HK-2 (cell line): ENCODE data around the gene BNC2.

Experiments used
- DNase-seq: peaks from one replicate; pipeline ENCODE4 v3.0.0-alpha.2; 2018; ENCODE audit not compliant: unreplicated experiment

The BNC2 gene

DNA sequence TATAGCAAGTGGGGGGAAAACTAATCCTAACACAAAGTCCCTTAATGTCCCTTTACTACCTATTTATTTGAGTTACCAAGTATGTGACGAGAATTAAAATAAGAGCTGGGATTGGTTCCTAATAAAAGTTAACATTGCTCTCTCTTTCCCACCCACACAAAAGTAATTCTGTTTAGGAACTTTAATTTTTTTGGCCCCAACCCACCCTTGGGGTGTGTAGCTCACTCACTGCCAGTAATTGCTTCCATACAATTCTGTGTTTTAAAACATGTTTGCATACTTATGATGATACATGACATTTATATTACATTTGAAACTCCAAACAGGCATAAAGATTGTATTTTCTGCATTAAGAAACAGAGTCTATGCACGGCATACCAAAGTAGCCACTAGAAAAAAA is 106.5 kb downstream of the BNC2 start:
- DNase-seq, result no peak

DNA sequence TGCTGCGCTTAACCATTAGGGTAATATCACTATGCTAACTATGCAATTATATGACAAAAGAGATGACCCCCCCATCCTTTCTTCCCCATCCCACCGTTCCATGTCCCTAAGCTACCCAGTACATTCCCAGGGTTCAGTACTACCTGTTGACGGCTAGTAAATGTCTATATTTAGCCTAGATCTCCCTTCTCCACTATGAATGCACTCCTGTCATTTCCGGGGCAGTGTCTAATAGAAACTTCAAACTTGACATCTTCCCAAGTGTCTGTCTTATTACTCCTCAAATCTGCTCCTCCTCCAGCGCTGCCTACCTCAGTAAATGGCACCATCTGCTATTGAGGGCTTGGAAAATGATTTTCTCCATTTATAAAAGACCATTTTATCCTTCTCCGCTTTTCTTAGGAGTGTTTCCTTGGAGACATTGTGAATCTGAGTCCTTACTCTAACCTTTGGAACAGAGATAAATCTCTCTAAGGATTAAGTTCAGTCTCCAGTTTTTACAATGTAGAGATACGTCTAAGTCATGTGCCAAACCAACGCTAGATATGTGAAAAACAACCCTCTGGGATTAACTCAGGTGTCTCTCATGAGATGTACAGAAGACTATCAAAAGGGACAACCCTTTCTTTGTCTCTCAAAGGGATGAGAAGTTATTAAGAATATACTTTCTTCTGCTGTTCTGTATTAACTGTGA is 114.9 kb downstream of the BNC2 start:
- no peak for DNase-seq

DNA sequence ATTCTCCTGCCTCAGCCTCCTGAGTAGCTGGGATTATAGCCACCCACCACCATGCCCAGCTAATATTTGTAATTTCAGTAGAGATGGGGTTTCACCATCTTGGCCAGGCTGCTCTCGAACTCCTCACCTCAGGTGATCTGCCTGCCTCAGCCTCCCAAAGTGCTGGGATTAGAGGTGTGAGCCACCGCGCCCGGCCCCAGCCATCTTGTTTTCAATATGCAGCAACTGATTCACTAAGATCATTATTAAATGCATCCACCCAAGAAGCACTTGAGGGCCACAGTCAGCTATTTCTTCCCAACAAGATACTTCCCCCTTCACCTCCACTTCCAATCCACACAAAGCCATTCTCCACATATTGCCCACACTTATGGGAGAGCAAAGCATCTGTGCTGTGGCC is 115.8 kb downstream of the BNC2 start:
- no peak for DNase-seq

DNA sequence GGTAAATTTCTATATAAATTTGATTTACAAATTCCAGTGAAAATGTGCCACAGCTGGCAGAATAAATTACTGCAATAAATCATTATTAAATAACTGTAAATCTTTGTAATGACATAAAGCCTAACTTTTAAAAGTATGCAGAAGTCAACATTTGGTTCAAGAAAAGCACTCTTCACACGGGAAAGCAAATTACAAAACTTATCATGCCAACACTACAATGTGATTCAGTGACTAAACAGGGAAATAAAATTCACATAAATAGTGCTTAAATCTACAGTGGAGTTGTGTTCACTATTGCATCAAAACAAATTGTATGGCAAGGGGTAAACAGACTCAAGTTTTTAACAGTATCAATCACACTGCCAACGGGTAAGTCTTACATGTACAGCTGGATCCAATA is 117.2 kb downstream of the BNC2 start:
- no peak for DNase-seq

DNA sequence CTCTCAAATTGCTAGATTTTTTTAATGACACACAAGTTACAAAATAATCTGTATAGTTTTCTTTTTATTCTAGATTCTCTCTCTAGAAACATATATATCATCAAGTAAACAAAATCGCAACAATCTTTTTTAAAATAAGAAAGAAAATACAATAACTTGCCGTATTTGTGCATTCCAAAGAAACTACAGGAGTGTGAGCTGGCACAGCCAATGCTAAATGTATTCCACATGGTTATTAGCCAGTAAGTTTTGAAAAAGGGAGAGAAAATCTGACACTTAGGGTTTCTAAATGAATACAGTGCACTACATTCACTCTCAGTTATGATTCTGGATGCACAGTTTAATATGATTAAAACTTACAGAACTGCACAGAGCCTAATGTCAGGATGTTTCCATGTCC is 117.9 kb downstream of the BNC2 start:
- DNase-seq, result no peak

DNA sequence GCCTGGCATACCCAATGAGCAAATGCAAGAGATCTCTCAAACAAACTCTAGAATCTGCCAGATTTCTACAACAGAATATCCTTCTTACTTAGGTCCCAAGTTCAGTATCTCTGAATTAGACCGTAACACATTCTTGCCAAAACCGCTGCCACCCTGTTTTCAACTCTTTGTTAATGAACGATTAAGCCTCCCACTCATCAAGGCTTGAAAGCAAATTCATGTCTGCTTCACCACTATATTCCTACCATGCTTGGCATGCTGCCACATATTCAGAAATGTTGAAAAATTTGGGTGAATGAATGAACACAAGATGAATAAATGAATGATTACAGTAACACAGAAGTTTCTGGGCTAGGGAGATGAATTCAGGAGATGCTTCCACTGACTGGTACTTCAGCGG is 119.9 kb downstream of the BNC2 start:
- DNase-seq, result no peak

DNA sequence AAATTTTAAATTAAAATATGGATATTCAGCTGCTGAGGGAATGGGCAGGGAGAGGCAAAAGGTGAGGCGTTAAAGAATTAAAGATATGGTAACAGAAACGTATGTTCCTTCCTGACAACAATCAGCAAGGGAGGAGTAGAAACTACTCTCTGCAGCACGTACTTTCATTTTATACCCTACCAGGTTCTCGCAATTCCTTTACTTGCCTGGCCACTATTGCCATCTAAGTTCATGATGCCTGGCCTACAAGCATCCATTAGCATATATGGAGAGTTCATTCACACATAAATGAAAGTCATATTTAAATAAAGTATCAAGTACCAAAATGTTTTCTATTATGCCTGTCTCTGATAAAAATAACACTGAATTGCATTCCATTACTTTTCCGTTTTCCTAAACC is 125.1 kb downstream of the BNC2 start:
- no peak for DNase-seq

DNA sequence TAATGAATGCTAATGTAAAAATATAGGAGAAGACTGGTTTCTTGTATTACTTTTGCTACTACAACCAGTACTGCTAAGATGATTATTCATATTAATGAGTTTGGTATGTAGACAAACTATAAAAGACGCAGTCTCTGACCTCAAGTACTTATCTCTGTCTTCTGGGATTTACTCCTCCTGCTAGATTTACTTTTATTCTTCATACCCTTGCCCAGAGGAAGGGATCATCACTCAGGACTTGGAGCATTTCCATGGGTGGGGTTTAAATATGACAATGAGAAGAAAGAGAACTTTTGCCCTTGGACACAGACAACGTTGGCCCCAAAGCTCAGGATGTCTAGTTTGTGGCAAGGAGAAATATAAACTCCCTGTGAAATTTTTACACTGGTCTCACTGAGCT is 126.1 kb downstream of the BNC2 start:
- DNase-seq, result no peak

DNA sequence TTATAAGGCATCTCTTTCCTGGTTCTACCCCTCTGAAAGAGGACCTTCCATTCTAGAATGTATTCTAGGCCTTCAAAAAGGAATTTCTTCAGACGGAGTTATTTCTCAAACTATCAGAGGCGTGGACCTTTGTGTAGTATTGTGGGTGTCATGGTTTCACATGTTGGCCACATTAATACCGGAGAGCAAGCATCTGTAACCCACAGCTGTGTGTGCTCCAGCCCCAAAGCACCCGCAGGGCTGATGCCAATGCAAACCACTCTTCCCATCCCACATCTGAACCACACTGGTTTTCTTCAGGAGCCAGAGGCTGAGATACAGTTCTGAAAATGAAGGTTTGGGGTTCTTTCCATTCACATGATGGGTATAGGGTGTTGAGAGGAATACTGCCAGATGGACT is 127.1 kb downstream of the BNC2 start:
- no peak for DNase-seq

DNA sequence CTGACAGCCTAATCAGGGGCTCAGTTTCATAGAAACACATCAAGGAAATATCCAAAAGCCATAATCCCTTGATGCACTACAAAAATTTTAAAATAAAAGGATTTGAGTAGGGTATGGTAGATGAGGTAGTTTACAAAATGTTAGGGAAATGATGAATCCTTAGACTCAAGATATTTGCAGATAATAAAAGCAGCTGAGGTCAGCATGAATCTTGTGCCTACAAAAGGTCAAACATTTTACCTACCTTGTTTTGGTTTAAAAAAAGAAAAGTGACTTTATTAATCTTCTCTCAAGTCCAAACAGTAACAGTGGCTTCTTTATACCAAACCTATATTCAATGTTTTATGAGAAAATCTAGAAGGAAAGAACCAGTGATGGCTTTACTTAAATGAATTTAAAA is 135.5 kb downstream of the BNC2 start:
- no peak for DNase-seq

DNA sequence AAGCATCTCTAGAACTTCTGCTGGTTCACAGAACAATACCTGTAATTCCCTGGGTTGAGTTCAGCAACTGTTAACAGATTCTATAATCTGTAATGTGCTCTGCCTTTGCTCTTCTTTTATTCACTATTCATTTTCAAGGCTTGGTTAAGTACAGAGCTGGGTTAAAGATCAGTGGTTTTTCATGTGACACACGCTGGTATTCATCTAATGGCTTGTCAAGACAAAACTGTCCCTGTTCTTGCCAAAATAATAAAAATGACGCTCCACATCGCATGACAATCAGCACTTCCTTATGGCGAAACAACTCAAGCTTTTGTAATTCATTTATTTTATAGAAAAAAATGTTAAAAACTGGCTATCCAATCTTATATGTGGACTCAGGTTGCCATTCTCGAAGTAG is 137.9 kb downstream of the BNC2 start:
- DNase-seq, result no peak

DNA sequence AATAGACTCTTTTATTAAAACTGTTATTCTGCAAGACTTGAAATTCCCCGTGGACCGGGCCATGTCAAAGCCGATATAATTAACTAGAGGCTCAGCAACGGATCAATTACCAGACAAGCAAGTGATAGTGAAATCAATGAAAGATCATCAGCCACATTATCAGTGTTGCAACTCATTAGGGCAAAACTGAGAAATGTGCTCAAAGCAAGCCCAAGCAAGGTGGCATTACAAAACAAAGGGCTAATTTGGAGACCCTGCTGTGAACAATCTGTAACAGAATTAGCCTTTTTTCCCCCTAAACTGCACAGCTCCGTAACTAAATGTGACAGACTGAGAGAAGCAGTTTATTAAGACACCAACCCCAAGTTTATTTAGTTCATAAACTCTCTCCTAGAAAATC is 140.3 kb downstream of the BNC2 start:
- no peak for DNase-seq

DNA sequence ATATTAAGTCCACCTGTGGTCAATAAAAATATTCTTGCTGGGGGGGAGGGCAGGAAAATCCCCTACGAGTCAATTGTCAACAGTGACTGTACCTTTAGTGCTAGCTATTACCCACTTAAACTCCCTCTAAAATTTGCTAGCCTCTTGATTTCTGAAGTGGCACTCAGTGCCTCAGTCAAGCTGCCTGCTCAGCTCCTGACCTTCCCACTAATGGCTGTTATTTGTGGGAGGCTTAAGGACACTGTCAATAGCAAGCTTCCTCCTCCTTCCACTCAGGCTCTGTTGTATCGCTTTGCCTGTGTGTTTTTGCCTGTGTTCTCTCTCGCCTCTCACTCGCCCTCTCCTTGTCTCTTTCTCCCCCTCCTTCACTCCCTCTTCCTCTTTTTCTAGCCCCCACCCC is 140.8 kb downstream of the BNC2 start:
- DNase-seq, result no peak

DNA sequence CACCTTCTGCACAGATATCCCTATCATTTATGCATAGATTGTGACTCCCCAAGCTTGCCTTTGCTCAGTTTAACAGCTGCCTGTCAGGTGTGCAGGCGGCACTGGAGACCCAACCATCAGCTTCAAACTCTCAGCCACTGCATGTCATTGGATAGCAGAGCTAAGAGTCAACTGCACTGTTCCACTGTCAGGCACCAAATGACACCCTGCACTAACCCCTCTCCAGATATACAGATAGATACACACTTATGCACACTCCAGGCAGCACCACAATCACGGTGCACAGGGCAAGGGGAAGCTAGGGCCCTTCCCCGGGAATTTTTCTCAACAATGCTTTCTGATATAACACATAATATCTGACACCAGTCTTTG is 142.3 kb downstream of the BNC2 start:
- no peak for DNase-seq

DNA sequence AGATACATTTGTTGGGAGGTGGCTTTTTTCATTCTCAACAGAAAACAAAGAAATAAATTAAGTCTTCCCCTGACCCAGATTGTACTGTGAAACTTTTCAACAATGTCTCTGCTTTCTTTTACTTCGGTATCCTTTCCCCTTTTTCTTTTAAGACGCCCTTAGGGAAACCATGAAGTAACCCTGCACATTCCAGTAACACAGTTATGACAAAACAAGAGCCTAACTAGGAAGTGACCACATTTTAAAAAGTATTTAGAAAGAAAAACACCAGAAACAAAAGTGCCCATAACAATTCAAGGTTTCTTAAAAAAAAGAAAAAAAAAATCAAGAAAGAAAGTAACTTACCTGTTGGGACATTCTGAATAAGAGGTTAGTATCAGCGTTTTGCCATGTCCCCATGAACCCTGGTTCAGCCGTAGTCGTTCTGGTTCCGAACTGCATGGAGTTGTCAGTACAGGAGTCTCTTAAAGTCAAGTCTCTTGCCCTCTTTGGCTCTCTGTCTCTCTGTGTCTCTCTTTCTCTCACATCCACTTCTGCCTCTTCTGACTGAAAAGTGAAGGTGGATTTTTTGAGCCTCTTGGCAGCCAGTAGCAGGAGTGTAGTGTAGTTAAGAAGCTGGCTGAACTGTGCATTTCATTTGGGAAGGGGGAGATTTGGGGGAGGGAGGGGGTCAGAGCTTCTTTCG is 142.9 kb downstream of the BNC2 start:
- no peak for DNase-seq

DNA sequence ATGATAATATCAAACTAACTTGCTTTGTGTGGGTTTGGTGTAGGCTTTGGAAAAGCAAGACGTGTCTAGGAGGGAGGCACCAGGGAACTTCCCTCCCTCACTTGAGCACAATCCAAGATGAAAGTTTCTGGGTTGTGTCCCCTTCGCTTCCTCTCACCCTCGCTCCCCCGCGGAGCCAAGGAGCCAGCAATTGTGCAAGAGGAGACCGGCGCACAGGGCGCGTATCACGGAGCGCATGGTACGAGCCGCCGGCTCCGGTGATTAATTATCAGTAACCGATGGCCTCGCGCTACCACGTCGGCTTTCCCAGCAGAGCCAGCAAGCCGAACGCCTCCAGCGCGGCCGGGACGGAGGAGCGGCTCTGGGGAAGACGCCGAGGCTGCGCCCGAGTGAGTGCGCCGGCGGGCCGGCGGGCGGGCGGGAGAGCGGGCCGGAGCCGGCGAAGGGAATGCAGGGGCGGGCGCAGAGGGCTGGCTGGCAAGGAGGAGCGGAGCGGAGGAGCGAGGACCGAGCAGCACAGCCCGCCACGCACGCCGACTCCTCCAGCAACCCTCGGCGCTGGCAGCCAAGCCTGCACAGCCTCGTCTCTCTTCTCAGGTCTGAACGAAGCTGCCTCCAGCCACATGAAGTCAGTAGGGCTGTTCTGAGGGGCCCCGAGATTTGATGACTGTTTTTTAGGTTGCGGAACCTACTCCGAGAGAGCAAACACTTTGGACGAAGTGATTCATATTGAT is 143.6 kb downstream of the BNC2 start:
- DNase-seq, result peak; percentile 73

DNA sequence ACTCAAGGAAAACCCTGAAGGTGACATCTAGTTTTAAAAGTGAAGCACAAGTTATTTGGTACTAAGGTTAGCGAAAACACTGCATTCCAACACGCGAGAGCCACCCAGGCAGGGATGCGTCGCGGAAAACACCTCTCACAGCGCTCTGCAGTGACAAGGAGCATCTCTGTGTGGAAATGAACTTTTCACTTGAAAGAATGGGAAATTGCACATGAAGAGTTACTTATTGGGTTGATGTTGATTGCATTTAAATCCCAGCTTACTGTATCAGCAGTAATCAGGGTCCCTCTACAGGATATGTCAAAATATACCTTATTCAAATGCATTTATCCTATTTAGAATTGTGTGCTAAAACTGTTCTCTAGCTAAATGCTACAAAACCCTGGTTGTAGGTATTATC is 144.4 kb downstream of the BNC2 start:
- no peak for DNase-seq

DNA sequence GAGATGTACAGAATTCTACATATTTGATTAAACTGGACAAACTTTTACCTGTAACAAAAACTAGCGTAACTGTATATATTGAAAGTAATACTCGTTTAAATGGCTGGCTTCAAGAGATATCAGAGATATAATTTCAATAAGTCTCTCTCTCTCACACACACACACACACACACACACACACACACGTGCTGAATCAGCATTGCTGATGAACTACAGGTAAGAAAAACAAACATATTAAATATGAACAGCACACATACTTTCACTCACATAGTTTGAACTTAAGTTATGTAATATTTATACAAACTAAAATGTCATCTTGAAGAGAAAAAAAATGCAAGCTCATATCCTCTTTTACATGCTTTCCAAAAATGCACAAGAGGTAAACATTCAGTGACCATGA is 145.4 kb downstream of the BNC2 start:
- DNase-seq, result no peak

DNA sequence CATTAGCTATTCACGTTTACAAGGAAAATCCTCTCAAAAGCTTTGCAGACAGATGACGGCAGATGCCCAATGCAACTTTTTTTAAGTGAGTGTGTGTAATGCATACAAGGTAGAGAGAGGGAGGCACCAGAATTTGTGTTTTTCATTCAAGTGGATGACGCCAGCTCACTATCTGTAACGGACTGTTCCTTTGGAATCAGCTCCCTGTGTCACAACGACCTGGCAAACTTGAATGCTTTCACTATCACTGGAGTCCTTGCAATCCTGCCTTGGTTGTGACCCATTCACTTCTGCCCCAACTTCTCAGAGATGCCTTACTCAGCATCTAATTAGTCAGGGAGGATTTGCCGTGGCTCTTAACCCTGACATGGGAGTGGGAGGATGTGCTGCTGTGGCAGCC is 148.5 kb downstream of the BNC2 start:
- no peak for DNase-seq

DNA sequence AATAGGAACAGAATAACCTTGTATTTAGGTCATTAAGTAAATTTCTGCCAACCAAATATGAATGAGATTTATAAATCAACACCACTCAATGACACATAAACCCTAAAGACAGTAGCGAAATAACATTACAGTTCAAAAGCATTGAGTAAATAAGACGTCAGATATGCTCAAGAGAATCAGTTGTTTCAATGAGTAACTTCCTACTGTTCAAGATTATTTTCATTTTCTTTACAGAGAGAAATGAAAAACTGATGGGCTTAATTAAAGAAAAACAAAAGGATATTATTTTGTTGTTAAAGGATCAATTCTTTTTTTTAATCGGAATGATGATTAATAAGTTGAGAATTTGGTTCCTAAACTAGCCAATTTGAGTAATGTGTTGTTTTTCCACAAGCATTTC is 150.1 kb downstream of the BNC2 start:
- DNase-seq, result no peak

DNA sequence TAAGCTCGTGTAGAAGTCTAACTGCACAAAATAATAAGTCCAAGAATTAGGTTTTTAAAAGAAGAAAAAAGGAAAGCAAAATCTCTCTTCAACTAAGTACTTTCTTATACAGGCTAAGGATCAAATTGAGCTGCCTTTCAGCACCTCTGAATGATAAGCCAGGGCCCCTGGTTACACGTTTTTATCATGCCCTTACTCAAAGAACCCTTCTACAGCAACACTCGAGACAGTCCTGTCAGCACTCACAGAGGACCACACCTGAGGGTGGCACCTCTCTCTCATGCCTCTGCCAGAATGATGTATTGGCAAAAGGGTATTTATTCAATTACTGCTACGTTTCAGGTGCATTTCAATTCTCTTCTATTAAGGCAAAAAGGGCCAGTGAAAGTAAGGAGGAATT is 150.5 kb downstream of the BNC2 start:
- DNase-seq, result no peak

DNA sequence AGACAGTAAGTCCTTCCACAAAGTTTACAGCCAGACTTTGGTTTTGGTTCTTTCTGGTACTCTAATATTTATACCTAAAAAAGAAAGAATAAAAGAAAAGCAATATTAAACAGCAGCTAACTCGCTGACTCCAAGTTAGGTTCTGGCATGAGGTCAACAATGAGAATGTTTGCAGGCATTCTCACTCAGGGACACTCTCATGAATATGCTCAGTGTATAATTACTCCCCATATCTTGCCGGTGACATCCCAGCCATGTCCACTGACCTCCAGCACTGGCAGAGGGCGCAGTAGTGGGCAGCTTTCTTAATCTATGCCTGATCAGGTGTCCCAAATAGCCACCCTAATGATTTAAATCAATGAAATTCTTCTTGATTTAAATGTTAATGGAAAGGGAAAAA is 151.5 kb downstream of the BNC2 start:
- DNase-seq, result no peak

DNA sequence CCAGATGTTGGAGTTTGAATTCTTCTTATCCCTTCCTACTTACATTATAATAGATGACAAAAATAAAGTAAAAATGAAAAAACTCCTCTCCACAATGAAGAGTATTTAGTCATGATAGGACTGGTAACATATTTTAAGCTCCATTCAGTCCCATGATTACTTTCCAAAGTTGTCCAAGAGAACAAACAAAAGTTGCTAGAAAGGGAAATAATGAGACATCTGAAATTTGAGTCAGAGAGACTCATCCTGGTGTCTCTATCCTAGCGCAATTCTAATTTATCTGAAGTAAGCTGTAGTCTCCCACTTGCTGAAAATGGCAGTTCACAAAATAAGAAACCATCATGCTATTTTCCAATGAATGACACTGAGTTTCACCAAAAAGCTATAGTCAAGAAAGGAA is 152.2 kb downstream of the BNC2 start:
- no peak for DNase-seq
